ENCODE results near the gene MYH10.
"Not testable (repeated sequence)": the region's sequence is repeated elsewhere in the genome, so short reads cannot be mapped to it uniquely, and the experiment has no call there.

The MYH10 gene

DNA sequence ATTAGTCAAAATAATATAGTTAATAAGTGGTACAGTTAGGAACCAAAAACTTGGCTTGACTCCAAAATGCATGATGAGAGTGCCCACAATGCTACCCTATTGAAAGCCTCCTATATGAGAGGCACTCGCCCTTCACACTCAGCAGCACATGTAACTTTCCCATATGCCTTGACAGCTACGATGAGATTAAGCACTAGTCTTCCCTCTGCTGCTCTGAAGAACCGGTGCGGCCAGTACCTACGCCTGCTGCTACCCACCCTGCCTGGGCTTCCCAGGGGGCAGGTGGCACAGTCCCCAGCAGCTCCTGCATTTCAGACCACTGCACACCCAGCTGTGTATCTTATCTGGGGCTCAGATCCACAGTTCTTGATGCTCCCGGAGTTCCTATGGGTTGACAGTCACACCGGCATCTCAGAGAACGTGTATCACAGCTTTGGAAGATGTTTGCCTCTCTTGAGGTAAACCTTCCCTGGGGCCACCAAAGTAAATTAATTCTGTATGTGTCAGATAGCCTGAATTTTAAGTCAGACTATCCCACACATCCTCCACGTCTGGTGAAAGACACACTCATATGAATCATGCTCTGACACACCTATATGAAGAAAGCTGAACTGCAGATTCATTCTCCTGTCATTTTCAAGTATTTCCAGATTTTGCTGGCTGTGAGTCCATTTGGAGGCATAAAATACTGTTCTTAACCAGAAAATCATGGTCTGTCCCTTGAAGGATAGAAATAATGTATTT, 77.8 kb downstream of the MYH10 start:
- peaks cover 40 to 44% of the 10 kb centered on the region in 2 donors for H3K27me3 Mint-ChIP-seq
- DNase-seq: no peak
- no peaks in the 10 kb centered on the region for H3K36me3 Mint-ChIP-seq (ENCODE audit: insufficient read depth)
- no peaks in the 10 kb centered on the region for H3K4me1 Mint-ChIP-seq (ENCODE audit: low read depth in 2 of 2)
- no peak overlapping the region for H3K27ac Mint-ChIP-seq
- ATAC-seq (replicated peaks): no peak
- H3K9me3 Mint-ChIP-seq: no peaks in the 10 kb centered on the region
- H3K4me3 Mint-ChIP-seq: no peak overlapping the region

GRCh38 chr17:8542599-8543502, 87.7 kb downstream of the MYH10 start:
- no peak for ATAC-seq (replicated peaks)
- H3K4me3 Mint-ChIP-seq: no peak overlapping the region
- DNase-seq: no peak
- H3K4me1 Mint-ChIP-seq (ENCODE audit: low read depth in 2 of 2): no peaks in the 10 kb centered on the region
- H3K27ac Mint-ChIP-seq: no peak overlapping the region
- no peaks in the 10 kb centered on the region for H3K9me3 Mint-ChIP-seq
- H3K36me3 Mint-ChIP-seq (ENCODE audit: insufficient read depth): no peaks in the 10 kb centered on the region
- H3K27me3 Mint-ChIP-seq: peaks cover 23 to 33% of the 10 kb centered on the region in 2 donors

GRCh38 chr17:8539976-8540375, 90.5 kb downstream of the MYH10 start:
- H3K4me3 Mint-ChIP-seq; H3K36me3 Mint-ChIP-seq (ENCODE audit: insufficient read depth); ATAC-seq (replicated peaks); H3K4me1 Mint-ChIP-seq (ENCODE audit: low read depth in 2 of 2); DNase-seq; H3K9me3 Mint-ChIP-seq; H3K27ac Mint-ChIP-seq: not testable (repeated sequence)
- peaks cover 10 to 18% of the 10 kb centered on the region in 2 donors for H3K27me3 Mint-ChIP-seq

DNA sequence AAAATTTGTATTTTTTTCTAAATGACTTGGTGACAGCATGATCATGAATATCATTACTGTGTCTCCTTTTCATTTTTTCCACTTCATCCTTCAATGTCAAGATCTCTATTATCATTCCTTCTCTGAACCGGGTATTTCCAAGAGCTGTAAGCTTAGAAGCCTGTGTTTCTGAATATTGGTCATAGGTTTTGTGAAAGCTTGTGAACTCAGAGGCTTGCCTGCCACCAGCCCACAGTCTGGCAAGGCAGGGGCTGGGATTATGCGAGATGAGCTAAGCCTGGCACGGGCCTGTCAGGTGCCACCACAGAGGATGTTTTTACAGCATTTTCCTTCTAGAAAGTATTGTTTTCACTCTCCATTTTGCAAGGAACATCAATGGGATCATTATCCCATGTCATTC, 92.8 kb downstream of the MYH10 start:
- ATAC-seq (replicated peaks): no peak
- no peaks in the 10 kb centered on the region for H3K4me1 Mint-ChIP-seq (ENCODE audit: low read depth in 2 of 2)

DNA sequence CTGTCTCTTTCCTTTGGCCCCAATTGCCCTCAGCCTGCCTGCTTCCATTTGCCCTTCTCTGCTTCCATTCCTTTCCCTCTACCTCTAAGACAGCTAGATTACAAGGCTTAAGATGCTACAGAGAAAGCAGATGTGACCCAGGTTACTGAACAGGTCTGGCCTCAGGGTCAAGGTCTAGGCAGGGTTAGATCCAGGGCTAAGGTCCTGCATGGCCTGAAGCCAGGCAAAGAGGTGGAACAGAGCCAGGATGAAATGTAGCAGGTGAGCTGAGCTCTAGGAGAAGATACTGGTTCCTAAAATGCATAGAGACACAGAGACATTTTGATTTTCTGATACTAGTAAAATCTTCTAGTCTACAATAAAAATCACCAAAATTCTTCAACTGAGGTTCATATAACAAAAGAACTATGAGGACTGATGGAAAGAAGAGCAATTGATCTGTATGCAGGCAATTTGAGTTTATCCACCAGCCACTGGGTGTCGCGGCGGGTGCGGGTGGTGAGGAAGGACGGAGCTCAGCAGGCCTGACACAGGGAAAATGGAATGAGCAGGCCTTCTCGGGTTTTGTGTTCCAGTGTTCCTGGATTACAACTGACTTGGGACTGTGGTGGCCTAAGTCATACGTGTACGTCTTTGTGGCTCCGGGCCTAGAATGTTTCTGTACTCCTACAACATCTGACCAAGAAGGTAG, 95.9 kb downstream of the MYH10 start:
- Mint-ChIP-seq H3K4me1 (ENCODE audit: low read depth in 2 of 2) (no peaks in the 10 kb centered on the region), H3K27ac (no peak overlapping the region), H3K27me3 (peaks cover 6 to 12% of the 10 kb centered on the region in 2 donors), H3K4me3 (no peak overlapping the region), H3K9me3 (no peaks in the 10 kb centered on the region), H3K36me3 (ENCODE audit: insufficient read depth) (no peaks in the 10 kb centered on the region)
- ATAC-seq (replicated peaks) (no peak), DNase-seq (no peak)

More for the DNA sequence above, 92.8 kb downstream of the MYH10 start:
- Mint-ChIP-seq H3K4me3 (no peak overlapping the region), H3K27me3 (peaks cover 6 to 12% of the 10 kb centered on the region in 2 donors), H3K36me3 (ENCODE audit: insufficient read depth) (no peaks in the 10 kb centered on the region), H3K27ac (no peak overlapping the region), H3K9me3 (no peaks in the 10 kb centered on the region)
- DNase-seq: no peak

DNA sequence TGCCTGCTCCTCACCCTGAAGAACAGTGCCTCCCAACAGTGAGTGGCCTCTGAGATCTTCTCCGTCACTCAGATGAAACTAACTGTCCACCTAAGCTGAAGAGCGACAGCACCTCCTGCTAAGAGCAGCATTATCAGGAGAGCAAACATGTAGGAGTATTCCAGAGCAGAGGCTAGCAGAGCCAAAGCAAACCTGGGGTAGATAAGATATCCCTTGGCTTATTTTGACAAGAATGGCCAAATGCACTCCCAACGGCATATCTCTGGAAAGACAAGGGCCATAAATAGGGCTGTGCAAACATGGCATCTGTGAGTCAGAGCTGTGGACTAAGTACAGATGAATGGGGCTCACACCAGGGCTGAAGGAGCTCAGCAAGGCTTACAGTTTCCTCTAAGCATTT, 98.5 kb downstream of the MYH10 start:
- H3K27me3 Mint-ChIP-seq: peaks cover 8 to 17% of the 10 kb centered on the region in 2 donors
- H3K36me3 Mint-ChIP-seq (ENCODE audit: insufficient read depth): no peaks in the 10 kb centered on the region
- no peaks in the 10 kb centered on the region for H3K4me1 Mint-ChIP-seq (ENCODE audit: low read depth in 2 of 2)
- no peak for ATAC-seq (replicated peaks)
- no peak overlapping the region for H3K4me3 Mint-ChIP-seq
- no peak for DNase-seq
- H3K27ac Mint-ChIP-seq: no peak overlapping the region
- H3K9me3 Mint-ChIP-seq: no peaks in the 10 kb centered on the region

DNA sequence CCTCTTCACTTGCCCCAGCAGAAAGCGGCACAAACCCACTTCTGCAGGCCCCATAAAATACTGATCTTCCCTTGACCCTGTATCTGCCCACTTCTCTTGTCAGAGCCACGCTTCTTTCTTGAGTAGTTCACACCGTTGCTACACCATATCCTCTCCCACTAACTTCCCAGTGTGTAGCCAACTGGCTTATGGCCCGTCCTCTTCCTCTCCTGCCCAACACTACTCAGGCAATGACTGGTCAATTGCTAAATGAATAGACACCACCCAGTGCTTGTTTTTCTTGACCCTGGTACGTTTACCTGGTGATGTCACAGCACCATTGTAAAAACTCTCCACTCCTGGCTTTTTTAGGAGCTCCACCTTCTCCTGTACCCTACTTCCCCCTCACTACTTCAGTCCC, 107.9 kb downstream of the MYH10 start:
- no peaks in the 10 kb centered on the region for H3K36me3 Mint-ChIP-seq (ENCODE audit: insufficient read depth)
- no peak for DNase-seq
- no peak overlapping the region for H3K4me3 Mint-ChIP-seq
- ATAC-seq (replicated peaks): no peak
- no peaks in the 10 kb centered on the region for H3K4me1 Mint-ChIP-seq (ENCODE audit: low read depth in 2 of 2)
- H3K9me3 Mint-ChIP-seq: no peaks in the 10 kb centered on the region
- H3K27me3 Mint-ChIP-seq: peaks cover 0 to 8% of the 10 kb centered on the region in 2 donors
- no peak overlapping the region for H3K27ac Mint-ChIP-seq

DNA sequence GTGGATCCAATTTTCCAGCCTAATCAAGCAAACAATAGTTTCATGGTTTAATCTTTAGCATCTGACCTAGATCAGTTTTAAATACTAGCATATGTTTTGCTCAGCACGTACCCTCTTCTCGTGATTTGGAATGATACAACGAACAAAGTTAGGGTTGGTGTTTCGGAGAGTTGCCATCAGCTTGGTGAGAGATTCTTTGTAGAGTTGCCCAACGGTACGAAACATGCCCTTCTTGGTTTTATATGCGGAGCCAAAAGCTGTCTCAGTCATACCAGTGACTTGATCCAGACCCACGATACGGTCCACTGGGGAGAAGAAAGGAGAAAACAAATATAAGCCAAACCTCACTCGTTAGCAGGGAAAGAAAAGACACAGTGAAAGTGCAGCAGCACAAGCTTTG, 109.5 kb downstream of the MYH10 start:
- ATAC-seq (replicated peaks): no peak

DNA sequence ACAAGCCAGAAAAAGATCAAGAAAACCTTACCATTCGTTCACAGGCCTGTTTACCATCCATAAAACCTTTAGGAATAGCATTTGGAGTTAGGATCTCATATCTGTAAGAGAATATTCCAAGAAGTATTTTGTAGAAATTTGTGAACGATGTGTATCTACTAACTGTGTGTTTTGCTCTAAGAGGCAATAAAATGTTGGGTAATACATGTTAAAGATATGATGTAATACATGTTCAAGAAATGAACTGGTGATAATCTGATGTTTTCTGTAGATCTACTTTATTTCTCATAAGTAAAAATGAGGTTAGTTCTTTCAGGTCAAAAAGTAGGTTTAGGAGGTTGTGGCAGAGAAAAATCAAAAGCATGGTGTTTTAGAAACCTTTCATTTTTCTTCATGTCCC, 111.7 kb downstream of the MYH10 start:
- Mint-ChIP-seq H3K9me3 (no peaks in the 10 kb centered on the region), H3K4me1 (ENCODE audit: low read depth in 2 of 2) (no peaks in the 10 kb centered on the region), H3K27me3 (peaks cover 0 to 8% of the 10 kb centered on the region in 2 donors), H3K4me3 (no peak overlapping the region), H3K36me3 (ENCODE audit: insufficient read depth) (no peaks in the 10 kb centered on the region), H3K27ac (no peak overlapping the region)
- DNase-seq (no peak), ATAC-seq (replicated peaks) (no peak)

More for the DNA sequence above, 109.5 kb downstream of the MYH10 start:
- Mint-ChIP-seq H3K9me3 (no peaks in the 10 kb centered on the region), H3K27ac (no peak overlapping the region), H3K36me3 (ENCODE audit: insufficient read depth) (no peaks in the 10 kb centered on the region), H3K27me3 (peaks cover 0 to 8% of the 10 kb centered on the region in 2 donors), H3K4me1 (ENCODE audit: low read depth in 2 of 2) (no peaks in the 10 kb centered on the region), H3K4me3 (no peak overlapping the region)
- no peak for DNase-seq

- Mint-ChIP-seq H3K27me3 (peaks cover 0 to 8% of the 10 kb centered on the region in 2 donors), H3K36me3 (ENCODE audit: insufficient read depth) (no peaks in the 10 kb centered on the region), H3K27ac (no peak overlapping the region), H3K4me1 (ENCODE audit: low read depth in 2 of 2) (no peaks in the 10 kb centered on the region), H3K9me3 (no peaks in the 10 kb centered on the region), H3K4me3 (no peak overlapping the region)
- ATAC-seq (replicated peaks) (no peak), DNase-seq (no peak)
These were observed 112.2 kb downstream of the MYH10 start for GRCh38 chr17:8518326-8518725.

DNA sequence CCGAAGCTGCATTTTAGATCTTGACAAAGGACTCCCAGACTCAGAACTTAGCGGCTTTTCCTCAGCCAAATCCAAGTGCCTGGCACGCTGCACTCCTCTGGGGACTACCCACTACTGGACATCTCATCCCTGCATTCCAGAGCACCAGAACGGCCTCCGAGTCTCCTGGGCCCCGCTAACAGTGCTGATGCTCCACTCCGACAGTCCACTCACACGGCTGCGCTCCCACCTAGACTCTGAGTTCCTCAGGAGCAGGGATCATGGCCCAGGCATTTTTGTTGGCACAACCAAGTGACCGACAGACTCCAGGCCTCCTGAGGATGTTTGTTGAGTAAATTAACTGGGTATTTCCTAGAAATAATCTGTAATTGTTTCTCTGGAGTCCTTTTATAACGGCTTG, 115.7 kb downstream of the MYH10 start:
- no peak overlapping the region for H3K4me3 Mint-ChIP-seq

GRCh38 chr17:8506145-8506544, 124.4 kb downstream of the MYH10 start:
- no peak overlapping the region for H3K27ac Mint-ChIP-seq
- H3K4me3 Mint-ChIP-seq: no peak overlapping the region
- H3K27me3 Mint-ChIP-seq: peaks cover 17 to 27% of the 10 kb centered on the region in 2 donors
- peaks cover 2% of the 10 kb centered on the region for H3K36me3 Mint-ChIP-seq (ENCODE audit: insufficient read depth)
- H3K4me1 Mint-ChIP-seq (ENCODE audit: low read depth in 2 of 2): peaks cover 0 to 3% of the 10 kb centered on the region in 2 donors
- DNase-seq: no peak
- H3K9me3 Mint-ChIP-seq: no peaks in the 10 kb centered on the region
- ATAC-seq (replicated peaks): no peak

More for the DNA sequence above, 115.7 kb downstream of the MYH10 start:
- peaks cover 0 to 8% of the 10 kb centered on the region in 2 donors for H3K27me3 Mint-ChIP-seq
- H3K9me3 Mint-ChIP-seq: no peaks in the 10 kb centered on the region
- ATAC-seq (replicated peaks): no peak
- no peaks in the 10 kb centered on the region for H3K4me1 Mint-ChIP-seq (ENCODE audit: low read depth in 2 of 2)
- peaks cover 1% of the 10 kb centered on the region for H3K36me3 Mint-ChIP-seq (ENCODE audit: insufficient read depth)
- DNase-seq: no peak
- no peak overlapping the region for H3K27ac Mint-ChIP-seq

GRCh38 chr17:8504460-8505207, 125.9 kb downstream of the MYH10 start:
- Mint-ChIP-seq H3K27me3 (peaks cover 17 to 37% of the 10 kb centered on the region in 2 donors), H3K4me1 (ENCODE audit: low read depth in 2 of 2) (peaks cover 0 to 3% of the 10 kb centered on the region in 2 donors), H3K27ac (no peak overlapping the region), H3K9me3 (no peaks in the 10 kb centered on the region), H3K36me3 (ENCODE audit: insufficient read depth) (no peaks in the 10 kb centered on the region), H3K4me3 (no peak overlapping the region)
- no peak for ATAC-seq (replicated peaks)
- DNase-seq: no peak
